Measurements from ENCODE around the gene LTBP3. TPM values are rescaled to one million over a fixed set of nuclear protein-coding genes. Genes with fewer than 3 reads are reported as not detected.

Gene LTBP3
- total and polyA plus RNA-seq, 2 of the 13 experiments (the other 11 are each of a cell fraction or from before 2014, with no cell fraction given), result 12.2 to 68.1 TPM

- TF ChIP-seq ZNF234 (CRISPR knock-in tag; conservative IDR thresholded peaks at IDR 0.05) (no peak), MEIS1 (CRISPR knock-in tag; IDR thresholded peaks at IDR 0.05; ENCODE audit: borderline replicate concordance) (no peak), ZNF543 (CRISPR knock-in tag; IDR thresholded peaks at IDR 0.05) (peak; percentile 2; the same call in 1 of the 2 replicates), GATAD2A (CRISPR knock-in tag; IDR thresholded peaks at IDR 0.05) (no peak), EHMT2 (IDR thresholded peaks at IDR 0.05; ENCODE audit: borderline replicate concordance, low read depth, low read length) (no peak), GTF2F1 (IDR thresholded peaks at IDR 0.05; ENCODE audit: low read length) (no peak), SOX6 (IDR thresholded peaks at IDR 0.05) (no peak), SOX6 (CRISPR knock-in tag; IDR thresholded peaks at IDR 0.05) (no peak), IRX3 (CRISPR knock-in tag; IDR thresholded peaks at IDR 0.05; ENCODE audit: borderline replicate concordance, low read depth) (0 out of 2 replicates have a peak, but pooled peaks have one; percentile 30), ZNF318 (CRISPR knock-in tag; IDR thresholded peaks at IDR 0.05) (no peak), STAT5B (CRISPR knock-in tag; IDR thresholded peaks at IDR 0.05) (no peak), ZNF800 (CRISPR knock-in tag; IDR thresholded peaks at IDR 0.05) (no peak), DMTF1 (CRISPR knock-in tag; IDR thresholded peaks at IDR 0.05) (no peak)
Observed at GRCh38 chr11:65498042-65498726, 60.0 kb downstream of the LTBP3 start (continued).
